Measurements from ENCODE around the gene GPR32.
A peak's percentile ranks its signal among the peaks of the same experiment; 100 is the strongest.
"Not testable (repeated sequence)": the region's sequence is repeated elsewhere in the genome, so short reads cannot be mapped to it uniquely, and the experiment has no call there.

GPR32 gene

GRCh38 chr19:50804420-50805272 lies 34.4 kb downstream of the GPR32 start:
- peak; percentile 88 for DNase-seq

- DNase-seq = no peak
Measured at GRCh38 chr19:50808856-50809255, 38.6 kb downstream of the GPR32 start.

GRCh38 chr19:50811622-50812238 lies 41.5 kb downstream of the GPR32 start:
- DNase-seq = not testable (repeated sequence)

GRCh38 chr19:50812474-50812873 lies 42.2 kb downstream of the GPR32 start:
- no peak for DNase-seq

GRCh38 chr19:50814883-50815282 lies 44.6 kb downstream of the GPR32 start:
- no peak for DNase-seq

- no peak for DNase-seq
Measured at GRCh38 chr19:50815439-50815838, 45.2 kb downstream of the GPR32 start.

- no peak for DNase-seq
Measured at GRCh38 chr19:50817941-50818858, 47.9 kb downstream of the GPR32 start.

- no peak for DNase-seq
Measured at GRCh38 chr19:50818859-50819472, 48.7 kb downstream of the GPR32 start.

- no peak for DNase-seq
Measured at GRCh38 chr19:50819636-50820035, 49.4 kb downstream of the GPR32 start.

- no peak for DNase-seq
Measured at GRCh38 chr19:50820086-50820485, 49.8 kb downstream of the GPR32 start.

- no peak for DNase-seq
Measured at GRCh38 chr19:50820549-50821247, 50.4 kb downstream of the GPR32 start.

GRCh38 chr19:50821248-50821612 lies 51.0 kb downstream of the GPR32 start:
- no peak for DNase-seq

All from SIG-M5 (cell line).